Stimulated activated naive CD8-positive, alpha-beta T cell treated with anti-CD3 and anti-CD28 coated beads, Interleukin-15, Interleukin-2, amounts not matched to agents 100 ng/mL and 50 ng/mL, for 24 hours (primary cell): ENCODE measurements around the gene GNA12.
A peak's percentile ranks its signal among the peaks of the same experiment; 100 is the strongest.
"Not testable (repeated sequence)": the region's sequence is repeated elsewhere in the genome, so short reads cannot be mapped to it uniquely, and the experiment has no call there.

Experiments used
- H3K27ac Mint-ChIP-seq: one replicate; pipeline ENCODE4 v1.8.0; 2021; ENCODE audit warnings: mild to moderate bottlenecking, mixed read lengths
- H3K27me3 Mint-ChIP-seq: one replicate; pipeline ENCODE4 v1.8.0; 2021; ENCODE audit warnings: mixed read lengths
- H3K36me3 Mint-ChIP-seq: one replicate; pipeline ENCODE4 v1.8.0; 2021; ENCODE audit warnings: low read depth, mixed read lengths
- H3K4me1 Mint-ChIP-seq: one replicate; pipeline ENCODE4 v1.8.0; 2021; ENCODE audit warnings: low read depth, mixed read lengths
- H3K4me3 Mint-ChIP-seq: one replicate; pipeline ENCODE4 v1.8.0; 2021; ENCODE audit warnings: mild to moderate bottlenecking, mixed read lengths
- H3K9me3 Mint-ChIP-seq: one replicate; pipeline ENCODE4 v1.8.0; 2021; ENCODE audit warnings: mixed read lengths

GNA12 gene

DNA sequence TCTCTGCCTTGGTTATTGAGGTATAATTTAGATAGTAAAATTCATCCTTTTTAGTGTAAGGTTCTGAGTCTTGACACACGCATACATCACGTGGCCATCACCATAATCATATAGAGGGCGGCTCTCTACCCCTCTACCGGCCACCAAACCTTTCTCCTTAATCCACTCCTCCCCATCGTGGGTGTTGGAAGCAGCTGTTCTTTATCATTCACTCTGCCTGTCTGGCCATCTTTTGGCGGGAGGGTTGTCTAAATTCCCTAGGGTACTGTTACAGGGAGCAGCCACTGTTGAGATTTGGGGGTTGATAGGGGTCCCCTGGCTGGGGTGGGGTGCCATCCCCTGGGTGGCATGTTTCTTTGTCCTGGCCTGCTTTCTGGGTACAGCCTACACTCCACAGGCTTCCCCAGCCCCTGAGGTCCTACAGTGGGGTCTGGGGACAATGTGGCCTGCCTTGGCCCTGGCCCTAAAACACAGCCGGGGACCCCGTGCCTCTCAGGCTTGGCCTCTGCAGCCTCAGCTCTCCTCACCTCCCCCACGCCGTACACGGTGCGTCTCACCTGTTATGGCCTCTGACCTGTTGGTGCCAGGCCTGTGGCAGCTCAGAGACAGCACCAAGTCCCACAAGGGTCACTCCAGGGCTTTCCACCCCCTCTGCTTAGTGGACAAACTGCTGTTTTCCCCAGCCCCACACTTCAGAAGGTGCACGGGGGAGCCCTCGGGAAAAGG is 138.6 kb downstream of the GNA12 start:
- no peak overlapping the region for H3K27ac Mint-ChIP-seq
- H3K9me3 Mint-ChIP-seq = no peaks in the 10 kb centered on the region
- no peak overlapping the region for H3K4me3 Mint-ChIP-seq
- H3K27me3 Mint-ChIP-seq = peaks cover 9% of the 10 kb centered on the region
- H3K36me3 Mint-ChIP-seq = no peaks in the 10 kb centered on the region
- peaks cover 12% of the 10 kb centered on the region for H3K4me1 Mint-ChIP-seq

DNA sequence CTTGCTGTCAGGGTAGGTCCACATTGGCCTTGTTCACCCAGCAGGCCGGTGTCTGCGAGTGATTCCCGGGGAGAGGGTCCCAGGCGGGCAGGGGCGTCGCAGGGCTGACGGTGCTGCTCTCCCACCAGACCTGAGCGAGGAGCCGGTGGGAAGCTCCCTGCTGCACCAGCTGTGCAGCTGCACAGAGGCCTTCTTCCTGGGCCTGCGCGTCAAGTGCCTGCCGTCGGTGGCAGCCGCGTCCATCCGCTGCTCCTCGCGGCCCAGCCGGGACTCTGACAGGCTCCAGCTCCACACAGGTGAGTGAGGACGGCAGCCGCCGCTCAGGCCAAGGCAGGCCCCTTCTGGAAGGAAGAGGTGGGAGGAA is 141.5 kb downstream of the GNA12 start:
- Mint-ChIP-seq H3K4me3 (no peak overlapping the region), H3K27me3 (peaks cover 16% of the 10 kb centered on the region), H3K9me3 (no peaks in the 10 kb centered on the region), H3K27ac (no peak overlapping the region), H3K36me3 (no peaks in the 10 kb centered on the region), H3K4me1 (peaks cover 22% of the 10 kb centered on the region)

GRCh38 chr7:2701832-2702593 is 142.1 kb downstream of the GNA12 start:
- Mint-ChIP-seq H3K4me3 (no peak overlapping the region), H3K27ac (no peak overlapping the region), H3K27me3 (peaks cover 19% of the 10 kb centered on the region), H3K36me3 (no peaks in the 10 kb centered on the region), H3K4me1 (peaks cover 22% of the 10 kb centered on the region), H3K9me3 (no peaks in the 10 kb centered on the region)

DNA sequence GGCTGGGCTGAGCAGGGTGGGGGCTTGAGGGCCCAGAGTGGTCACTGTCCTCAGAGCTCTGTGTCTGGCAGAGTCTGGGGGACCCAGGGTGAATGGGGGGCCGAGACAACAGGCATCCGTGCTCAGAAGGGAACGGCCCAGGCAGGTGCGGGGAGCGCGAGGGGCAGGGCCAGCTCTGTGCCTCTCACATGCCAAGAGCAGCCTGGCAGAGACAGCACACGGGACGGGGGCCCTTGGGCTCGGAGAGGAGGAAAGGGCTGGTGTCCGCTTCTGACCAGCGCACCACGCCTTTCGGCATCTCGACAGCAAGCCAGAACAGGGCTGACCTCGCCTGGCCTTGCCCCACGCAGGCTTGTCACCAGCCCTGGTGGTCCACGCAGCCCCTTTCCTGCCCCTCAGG is 142.7 kb downstream of the GNA12 start:
- no peak overlapping the region for H3K27ac Mint-ChIP-seq
- H3K36me3 Mint-ChIP-seq = no peaks in the 10 kb centered on the region
- H3K9me3 Mint-ChIP-seq = no peaks in the 10 kb centered on the region
- peaks cover 22% of the 10 kb centered on the region for H3K4me1 Mint-ChIP-seq
- H3K4me3 Mint-ChIP-seq = no peak overlapping the region
- H3K27me3 Mint-ChIP-seq = peaks cover 19% of the 10 kb centered on the region

DNA sequence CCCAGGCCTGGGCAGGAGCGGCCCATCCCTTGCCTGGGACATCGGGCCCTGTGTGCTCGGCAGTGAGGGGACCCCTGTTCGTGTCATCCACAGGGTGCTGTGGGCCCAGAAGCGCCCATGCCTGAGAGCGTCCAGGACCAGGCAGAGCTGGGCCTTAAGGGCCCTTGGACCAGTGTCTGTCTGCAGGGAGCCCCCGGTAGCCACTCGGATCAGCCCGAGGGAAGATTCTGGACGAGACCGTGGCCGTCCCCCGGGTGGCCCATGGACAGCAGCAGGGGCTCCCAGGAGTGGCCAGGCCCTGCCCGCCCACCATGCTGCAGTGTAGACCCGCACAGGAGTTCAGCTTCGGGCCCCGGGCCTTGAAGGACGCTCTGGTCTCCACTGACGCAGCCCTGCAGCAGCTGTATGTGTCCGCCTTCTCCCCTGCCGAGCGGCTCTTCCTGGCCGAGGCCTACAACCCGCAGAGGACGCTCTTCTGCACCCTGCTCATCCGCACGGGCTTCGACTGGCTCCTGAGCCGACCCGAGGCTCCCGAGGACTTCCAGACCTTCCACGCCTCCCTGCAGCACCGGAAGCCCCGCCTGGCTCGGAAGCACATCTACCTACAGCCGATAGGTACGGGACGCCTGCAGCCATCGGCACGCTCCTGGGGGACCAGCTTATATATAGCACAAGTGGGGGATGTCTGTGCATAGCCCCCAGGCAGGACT is 143.8 kb downstream of the GNA12 start:
- H3K4me1 Mint-ChIP-seq = peaks cover 22% of the 10 kb centered on the region
- no peak overlapping the region for H3K4me3 Mint-ChIP-seq
- H3K27me3 Mint-ChIP-seq = peaks cover 19% of the 10 kb centered on the region
- H3K9me3 Mint-ChIP-seq = no peaks in the 10 kb centered on the region
- H3K36me3 Mint-ChIP-seq = no peaks in the 10 kb centered on the region
- no peak overlapping the region for H3K27ac Mint-ChIP-seq

DNA sequence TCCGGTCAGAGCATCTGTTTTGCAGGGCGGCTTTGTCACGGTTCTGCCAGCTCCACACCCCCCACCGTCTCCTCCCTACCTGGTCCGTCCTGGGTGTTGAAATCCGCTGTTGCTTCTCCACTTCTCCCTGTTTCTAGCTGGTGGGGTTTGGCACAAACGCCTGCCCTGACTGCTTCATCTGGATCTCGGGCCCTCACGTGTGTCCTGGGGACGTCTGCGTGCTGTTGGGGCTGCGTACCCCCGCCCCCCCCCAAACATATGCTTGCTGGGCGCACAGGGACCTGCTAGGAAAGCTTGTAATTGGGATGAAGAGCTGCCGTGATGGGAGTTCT is 144.9 kb downstream of the GNA12 start:
- Mint-ChIP-seq H3K4me1 (peaks cover 22% of the 10 kb centered on the region), H3K9me3 (no peaks in the 10 kb centered on the region), H3K27ac (no peak overlapping the region), H3K27me3 (peaks cover 19% of the 10 kb centered on the region), H3K4me3 (peak overlapping the region; percentile 47), H3K36me3 (no peaks in the 10 kb centered on the region)

DNA sequence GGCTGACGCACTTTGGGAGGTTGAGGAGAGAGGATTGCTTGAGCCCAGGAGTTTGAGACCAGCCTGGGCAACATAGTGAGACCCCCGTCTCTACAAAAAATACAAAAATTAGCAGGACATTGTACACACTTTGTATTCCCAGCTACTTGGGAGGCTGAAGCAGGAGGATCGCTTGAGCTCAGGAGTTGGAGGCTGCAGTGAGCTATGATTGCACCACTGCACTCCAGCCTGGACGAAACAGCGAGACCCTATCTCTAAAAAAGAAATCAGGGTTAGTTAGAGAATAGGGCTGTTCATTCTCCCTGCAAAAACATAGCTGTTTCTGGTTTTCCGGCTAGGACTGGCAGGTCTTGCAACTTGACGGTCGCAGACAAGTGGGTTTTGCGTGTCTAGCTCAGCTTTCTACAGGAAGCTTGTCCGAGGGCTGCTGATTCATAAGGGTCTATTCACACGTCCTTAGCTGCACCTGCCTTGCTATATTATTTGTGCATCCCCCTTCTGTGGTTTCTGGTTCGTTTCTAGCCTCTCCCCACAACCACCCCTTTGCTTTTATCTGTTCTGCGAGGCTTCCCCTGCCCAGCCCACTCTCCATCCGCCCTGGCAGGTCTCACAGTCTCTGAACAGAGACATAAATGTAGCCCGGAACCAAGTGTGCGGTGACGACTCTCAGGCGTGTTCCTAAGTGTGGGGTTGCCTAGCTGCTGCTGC is 145.4 kb downstream of the GNA12 start:
- H3K27me3 Mint-ChIP-seq = peaks cover 19% of the 10 kb centered on the region
- H3K27ac Mint-ChIP-seq = peak overlapping the region; percentile 41
- H3K36me3 Mint-ChIP-seq = no peaks in the 10 kb centered on the region
- H3K4me1 Mint-ChIP-seq = peaks cover 22% of the 10 kb centered on the region
- H3K9me3 Mint-ChIP-seq = no peaks in the 10 kb centered on the region
- peak overlapping the region; percentile 47 for H3K4me3 Mint-ChIP-seq

DNA sequence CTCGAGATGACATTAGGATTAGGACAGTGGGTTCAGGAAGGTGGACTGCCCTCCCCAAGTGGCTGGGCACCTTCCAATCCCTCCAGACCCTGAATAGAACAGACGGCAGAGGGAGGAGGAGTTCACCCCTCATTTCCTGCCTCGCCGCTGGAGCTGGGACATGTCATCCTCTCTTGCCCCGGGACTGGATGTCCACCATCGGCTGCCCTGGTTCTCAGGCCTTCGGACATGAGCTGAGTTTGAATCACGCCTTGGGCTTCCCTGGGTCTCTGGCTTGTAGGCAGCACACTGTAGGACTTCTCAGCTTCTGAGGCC is 150.0 kb downstream of the GNA12 start:
- not testable (repeated sequence) for H3K27ac Mint-ChIP-seq, H3K4me3 Mint-ChIP-seq, H3K9me3 Mint-ChIP-seq, H3K36me3 Mint-ChIP-seq
- Mint-ChIP-seq H3K27me3 (peaks cover 27% of the 10 kb centered on the region), H3K4me1 (peaks cover 17% of the 10 kb centered on the region)

- peaks cover 29% of the 10 kb centered on the region for H3K27me3 Mint-ChIP-seq
Measured at GRCh38 chr7:2693420-2694121, 150.5 kb downstream of the GNA12 start.

DNA sequence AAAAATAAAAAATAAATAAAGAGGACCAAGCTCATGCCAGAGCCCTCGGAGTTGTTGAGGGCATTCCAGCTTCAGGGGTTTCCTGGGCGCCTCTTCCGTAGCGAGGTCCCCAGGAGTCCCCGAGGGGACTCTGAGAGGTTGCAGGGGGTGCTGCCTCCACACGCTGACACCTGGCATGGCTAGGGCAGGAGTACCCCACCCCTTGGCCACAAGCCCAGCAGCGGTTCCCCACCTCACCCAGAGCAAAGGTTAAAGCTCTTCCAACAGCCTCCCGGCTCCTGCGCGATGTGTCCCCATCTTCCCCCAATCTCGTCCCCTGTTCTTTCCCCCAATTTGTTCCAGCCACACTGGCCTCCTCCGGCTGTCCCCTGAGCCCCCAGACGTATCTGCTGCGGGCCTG is 151.6 kb downstream of the GNA12 start:
- H3K4me1 Mint-ChIP-seq = peaks cover 13% of the 10 kb centered on the region
- H3K27ac Mint-ChIP-seq = no peak overlapping the region
- H3K4me3 Mint-ChIP-seq = no peak overlapping the region
- H3K36me3 Mint-ChIP-seq = no peaks in the 10 kb centered on the region
- peaks cover 30% of the 10 kb centered on the region for H3K27me3 Mint-ChIP-seq
- H3K9me3 Mint-ChIP-seq = no peaks in the 10 kb centered on the region

More at GRCh38 chr7:2693420-2694121, 150.5 kb downstream of the GNA12 start:
- not testable (repeated sequence) for H3K36me3 Mint-ChIP-seq, H3K9me3 Mint-ChIP-seq, H3K27ac Mint-ChIP-seq, H3K4me3 Mint-ChIP-seq
- peaks cover 17% of the 10 kb centered on the region for H3K4me1 Mint-ChIP-seq

DNA sequence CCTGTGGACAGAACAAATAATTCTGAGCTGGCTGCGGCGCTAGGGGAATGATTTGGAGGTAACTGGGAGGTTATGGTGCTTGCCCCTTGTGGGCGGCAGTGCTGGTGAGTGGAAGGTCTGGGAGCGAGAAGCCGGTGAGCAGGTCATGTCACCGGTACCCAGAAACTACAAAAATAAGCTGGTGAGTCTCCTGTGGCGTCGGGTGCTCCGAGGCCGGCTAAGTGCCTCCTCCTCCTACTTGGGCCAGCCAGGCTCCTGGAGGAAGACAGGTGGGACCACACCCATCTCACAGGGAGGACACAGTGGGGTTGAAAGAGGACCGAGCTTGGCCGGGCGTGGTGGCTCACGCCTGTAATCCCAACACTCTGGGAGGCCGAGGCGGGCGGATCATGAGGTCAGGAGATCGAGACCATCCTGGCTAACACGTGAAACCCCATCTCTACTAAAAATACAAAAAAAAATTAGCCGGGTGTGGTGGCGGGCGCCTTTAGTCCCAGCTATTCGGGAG is 152.1 kb downstream of the GNA12 start:
- H3K27ac Mint-ChIP-seq = not testable (repeated sequence)

DNA sequence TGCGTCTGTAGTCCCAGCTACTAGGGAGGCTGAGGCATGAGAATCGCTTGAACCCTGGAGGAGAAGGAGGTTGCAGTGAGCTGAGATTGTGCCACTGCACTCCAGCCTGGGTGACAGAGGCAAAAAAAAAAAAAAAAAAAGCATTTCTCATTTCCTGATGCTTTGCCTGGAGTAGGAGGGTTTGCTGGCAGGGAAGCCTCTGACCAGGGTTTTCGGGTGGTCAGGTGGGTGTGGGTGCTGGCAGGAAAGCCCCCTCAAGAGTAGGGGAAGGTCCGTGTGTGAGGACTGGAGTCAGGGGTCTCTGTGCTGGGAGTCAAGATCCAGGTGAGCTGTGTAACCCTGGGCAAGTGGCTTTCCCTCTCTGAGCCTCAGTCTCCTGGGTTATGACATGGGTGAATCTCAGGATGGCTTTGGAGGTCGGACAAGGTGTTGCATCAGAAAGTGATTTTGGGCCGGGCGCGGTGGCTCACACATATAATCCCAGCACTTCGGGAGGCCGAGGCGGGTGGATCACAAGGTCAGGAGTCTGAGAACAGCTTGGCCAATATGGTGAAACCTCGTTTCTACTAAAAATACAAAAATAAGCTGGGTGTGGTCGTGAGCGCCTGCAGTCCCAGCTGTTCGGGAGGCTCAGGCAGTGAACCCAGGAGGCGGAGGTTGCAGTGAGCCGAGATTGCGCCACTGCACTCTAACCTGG is 152.9 kb downstream of the GNA12 start:
- H3K36me3 Mint-ChIP-seq = no peaks in the 10 kb centered on the region
- H3K27me3 Mint-ChIP-seq = peaks cover 37% of the 10 kb centered on the region
- H3K4me3 Mint-ChIP-seq = no peak overlapping the region
- no peak overlapping the region for H3K27ac Mint-ChIP-seq
- peaks cover 13% of the 10 kb centered on the region for H3K4me1 Mint-ChIP-seq
- no peaks in the 10 kb centered on the region for H3K9me3 Mint-ChIP-seq

More for the DNA sequence above, 152.1 kb downstream of the GNA12 start:
- not testable (repeated sequence) for H3K36me3 Mint-ChIP-seq, H3K4me3 Mint-ChIP-seq, H3K9me3 Mint-ChIP-seq
- H3K27me3 Mint-ChIP-seq = peaks cover 32% of the 10 kb centered on the region
- peaks cover 13% of the 10 kb centered on the region for H3K4me1 Mint-ChIP-seq

- Mint-ChIP-seq H3K27ac (no peak overlapping the region), H3K4me3 (no peak overlapping the region), H3K4me1 (peaks cover 13% of the 10 kb centered on the region), H3K9me3 (no peaks in the 10 kb centered on the region), H3K36me3 (no peaks in the 10 kb centered on the region), H3K27me3 (peaks cover 41% of the 10 kb centered on the region)
Measured at GRCh38 chr7:2689951-2690705, 154.0 kb downstream of the GNA12 start.
